Measurements from ENCODE around the gene ZNF682. TPM values are rescaled to one million over a fixed set of nuclear protein-coding genes. Genes with fewer than 3 reads are reported as not detected.

The ZNF682 gene
- total and polyA plus RNA-seq, 2 of the 13 experiments (the other 11 are each of a cell fraction or from before 2014, with no cell fraction given): 2.0 to 7.2 TPM

DNA sequence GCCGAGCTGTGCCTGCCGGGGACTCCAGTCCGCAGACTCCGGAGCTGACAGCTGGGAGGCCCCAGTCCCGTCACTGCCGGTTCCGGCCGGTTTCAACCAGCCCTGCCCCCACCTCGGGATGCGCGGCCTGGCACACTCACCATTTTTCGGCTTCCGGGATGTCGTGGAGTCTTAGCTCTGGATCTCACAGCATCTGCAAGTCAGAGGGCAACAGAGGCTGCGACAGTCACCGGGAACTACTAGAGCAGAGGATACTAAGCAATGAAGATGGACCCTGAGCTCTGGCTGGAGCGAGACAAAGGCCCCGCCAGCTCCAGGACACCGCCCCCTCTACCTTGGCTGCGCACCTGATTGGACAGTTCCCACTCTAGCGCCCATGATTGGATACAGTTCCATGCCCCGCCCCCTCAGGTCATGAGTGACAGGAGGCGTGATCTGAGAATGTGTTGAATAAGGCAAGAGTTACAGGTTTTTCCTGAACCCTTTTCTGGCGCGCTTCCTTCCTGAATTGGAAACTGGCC is at the start of gene ZNF682 (continued):
- no peak for TF ChIP-seq EP300 (IDR thresholded peaks at IDR 0.05; ENCODE audit: low read depth in 2 of 2, low read length in 2 of 2)
- no peak for TF ChIP-seq EP300 (CRISPR knock-in tag; IDR thresholded peaks at IDR 0.05; ENCODE audit: borderline replicate concordance)
- TF ChIP-seq, protein P1, sequence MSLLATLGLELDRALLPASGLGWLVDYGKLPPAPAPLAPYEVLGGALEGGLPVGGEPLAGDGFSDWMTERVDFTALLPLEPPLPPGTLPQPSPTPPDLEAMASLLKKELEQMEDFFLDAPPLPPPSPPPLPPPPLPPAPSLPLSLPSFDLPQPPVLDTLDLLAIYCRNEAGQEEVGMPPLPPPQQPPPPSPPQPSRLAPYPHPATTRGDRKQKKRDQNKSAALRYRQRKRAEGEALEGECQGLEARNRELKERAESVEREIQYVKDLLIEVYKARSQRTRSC (CRISPR knock-in tag; IDR thresholded peaks at IDR 0.05; ENCODE audit: low read depth): no peak
- TF ChIP-seq ZNF558 (CRISPR knock-in tag; IDR thresholded peaks at IDR 0.05; ENCODE audit: borderline replicate concordance): no peak
- no peak for TF ChIP-seq ZNF354B (CRISPR knock-in tag; IDR thresholded peaks at IDR 0.05)
- no peak for TF ChIP-seq MED1 (CRISPR knock-in tag; IDR thresholded peaks at IDR 0.05)
- TF ChIP-seq ZNF3 (CRISPR knock-in tag; IDR thresholded peaks at IDR 0.05): no peak
- TF ChIP-seq ZC3H4 (CRISPR knock-in tag; IDR thresholded peaks at IDR 0.05; ENCODE audit: borderline replicate concordance): no peak
- no peak for TF ChIP-seq ZNF570 (CRISPR knock-in tag; IDR thresholded peaks at IDR 0.05; ENCODE audit: borderline replicate concordance)
- TF ChIP-seq GTF3A (CRISPR knock-in tag; conservative IDR thresholded peaks at IDR 0.05): no peak
- no peak for TF ChIP-seq ZEB1 (IDR thresholded peaks at IDR 0.05; ENCODE audit: insufficient replicate concordance, low read depth)
- no peak for TF ChIP-seq ZBTB26 (CRISPR knock-in tag; IDR thresholded peaks at IDR 0.05; ENCODE audit: borderline replicate concordance)
- no peak for TF ChIP-seq MBNL3 (CRISPR knock-in tag; conservative IDR thresholded peaks at IDR 0.05)
- no peak for TF ChIP-seq SMAD1 (CRISPR knock-in tag; IDR thresholded peaks at IDR 0.05; ENCODE audit: borderline replicate concordance, low read depth)
- TF ChIP-seq ATRX (CRISPR knock-in tag; IDR thresholded peaks at IDR 0.05; ENCODE audit: borderline replicate concordance): no peak
- TF ChIP-seq IRX3 (CRISPR knock-in tag; IDR thresholded peaks at IDR 0.05; ENCODE audit: borderline replicate concordance, low read depth): no peak
- TF ChIP-seq KDM5A (IDR thresholded peaks at IDR 0.05; ENCODE audit: borderline replicate concordance, low read length): peak; percentile 33; the same call in 1 of the 2 replicates
- 0 out of 2 replicates have a peak, but pooled peaks have one; percentile 20 for TF ChIP-seq TMF1 (CRISPR knock-in tag; IDR thresholded peaks at IDR 0.05; ENCODE audit: low read depth)
- TF ChIP-seq ZNF780A (CRISPR knock-in tag; IDR thresholded peaks at IDR 0.05): no peak
- TF ChIP-seq NCOA1 (CRISPR knock-in tag; IDR thresholded peaks at IDR 0.05): no peak
- no peak for TF ChIP-seq ZNF335 (CRISPR knock-in tag; IDR thresholded peaks at IDR 0.05)
- no peak for TF ChIP-seq U2AF1 (optimal IDR thresholded peaks at IDR 0.05; ENCODE audit: low read depth, low read length)
- TF ChIP-seq ZNF724P (CRISPR knock-in tag; IDR thresholded peaks at IDR 0.05; ENCODE audit: borderline replicate concordance): no peak
- no peak for TF ChIP-seq NFATC3 (CRISPR knock-in tag; IDR thresholded peaks at IDR 0.05)
- TF ChIP-seq FIP1L1 (IDR thresholded peaks at IDR 0.05; ENCODE audit: borderline replicate concordance, insufficient read depth, low read depth, low read length): no peak
- TF ChIP-seq POLR2A (IDR thresholded peaks at IDR 0.05; ENCODE audit: insufficient read depth in 1 of 2, low read depth in 2 of 2, low read length in 2 of 2): peak; percentile 62 to 73; a peak in 3 of 4 replicates
- peak; percentile 88 for TF ChIP-seq NFYB (CRISPR knock-in tag; IDR thresholded peaks at IDR 0.05)
- no peak for TF ChIP-seq ZNF713 (CRISPR knock-in tag; IDR thresholded peaks at IDR 0.05)
- TF ChIP-seq ZNF605 (CRISPR knock-in tag; IDR thresholded peaks at IDR 0.05): no peak
- no peak for TF ChIP-seq TIGD3 (CRISPR knock-in tag; IDR thresholded peaks at IDR 0.05; ENCODE audit: borderline replicate concordance)
- no peak for TF ChIP-seq EED (CRISPR knock-in tag; IDR thresholded peaks at IDR 0.05)

Measured in HepG2 (cell line).